Measurements from ENCODE around the gene CNTNAP4. TPM values are rescaled to one million over a fixed set of nuclear protein-coding genes. Genes with fewer than 3 reads are reported as not detected.

CNTNAP4 gene
- total and polyA plus RNA-seq, 2 of the 13 experiments (the other 11 are each of a cell fraction or from before 2014, with no cell fraction given): not detected

DNA sequence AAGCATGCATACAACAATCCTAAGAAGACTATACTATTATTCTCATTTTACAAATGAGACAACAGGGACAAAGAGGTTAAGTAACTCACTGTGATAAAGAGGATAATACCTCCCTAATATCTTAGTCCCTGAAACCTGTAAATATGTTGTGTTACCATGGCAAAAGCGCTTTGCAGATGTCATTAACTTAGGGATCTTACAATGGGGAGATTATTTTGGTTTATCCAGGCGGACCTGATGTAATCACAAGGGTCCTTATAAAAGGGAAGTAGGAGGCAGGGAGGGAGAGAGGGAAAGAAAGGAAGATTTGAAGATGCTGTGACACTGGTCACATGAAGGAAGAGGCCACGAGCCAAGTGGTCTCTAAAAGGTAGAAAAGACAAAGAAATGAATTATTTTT, 164.7 kb downstream of the CNTNAP4 start:
- Histone ChIP-seq H3K4me2 (ENCODE audit: low read depth, low read length) (no peak overlapping the region), H3K27ac (ENCODE audit: extremely low read length, insufficient read depth, low read length) (no peak overlapping the region), H3K9ac (ENCODE audit: insufficient read depth, low read depth, low read length) (no peak overlapping the region), H3K9me3 (ENCODE audit: low read length) (no peaks in the 10 kb centered on the region), H3K36me3 (replicated peaks in 1 of 2; ENCODE audit: control insufficient read depth in 1 of 2, insufficient read depth in 2 of 2, low read length in 2 of 2) (no peaks in the 10 kb centered on the region), H2AFZ (ENCODE audit: low read length) (no peak overlapping the region), H3K4me1 (ENCODE audit: insufficient read depth, low read length) (no peaks in the 10 kb centered on the region), H3K27me3 (ENCODE audit: control insufficient read depth in 1 of 2, insufficient read depth in 2 of 2, low read length in 2 of 2) (no peaks in the 10 kb centered on the region), H3K79me2 (ENCODE audit: insufficient read depth, low read length) (no peaks in the 10 kb centered on the region), H4K20me1 (ENCODE audit: insufficient read depth, low read length) (no peaks in the 10 kb centered on the region), H3K4me3 (replicated peaks in 1 of 3; ENCODE audit: insufficient read depth in 1 of 3, low read depth in 2 of 3, low read length in 3 of 3) (no peak overlapping the region)
- ChIA-PET POLR2A (no interaction called here), CTCF (ENCODE audit: low intra/inter-chr PET ratio, low total read pairs) (no interaction called here)
- no peak for DNase-seq (ENCODE audit: low spot score)
- no TSS peak for BruUV-seq (replicated peaks)
- WGBS (ENCODE audit: low lambda C conversion rate): 2% methylated on average over 3 of the region's 3 CpGs
- no peak for FAIRE-seq
- intact Hi-C loops (cut with micrococcal nuclease; ENCODE audit: unreplicated experiment): no loop called here
- in situ Hi-C loops (cut with HindIII; ENCODE audit: extremely low pct_ligation_motif_present, low pct_unique_long_range_greater_than_20kb): no loop called here
- ATAC-seq: no peak
- TF ChIP-seq IRF9 (CRISPR knock-in tag; IDR thresholded peaks at IDR 0.05; ENCODE audit: borderline replicate concordance) (no peak), RXRA (CRISPR knock-in tag; IDR thresholded peaks at IDR 0.05) (no peak), ZNF879 (CRISPR knock-in tag; IDR thresholded peaks at IDR 0.05) (no peak), ZNF318 (CRISPR knock-in tag; IDR thresholded peaks at IDR 0.05) (no peak), ISL2 (CRISPR knock-in tag; IDR thresholded peaks at IDR 0.05) (no peak), ZNF878 (CRISPR knock-in tag; IDR thresholded peaks at IDR 0.05) (no peak), ZNF562 (CRISPR knock-in tag; IDR thresholded peaks at IDR 0.05; ENCODE audit: borderline replicate concordance) (no peak), TEAD3 (CRISPR knock-in tag; optimal IDR thresholded peaks at IDR 0.05; ENCODE audit: borderline replicate concordance) (no peak), AKAP8 (CRISPR knock-in tag; IDR thresholded peaks at IDR 0.05) (no peak), E2F5 (CRISPR knock-in tag; conservative IDR thresholded peaks at IDR 0.05) (no peak), ZNF607 (CRISPR knock-in tag; IDR thresholded peaks at IDR 0.05; ENCODE audit: borderline replicate concordance) (no peak), KDM4B (CRISPR knock-in tag; IDR thresholded peaks at IDR 0.05) (no peak), HOXD1 (CRISPR knock-in tag; IDR thresholded peaks at IDR 0.05) (no peak), ATM (IDR thresholded peaks at IDR 0.05; ENCODE audit: borderline replicate concordance) (no peak)
- TF ChIP-seq, protein P1, sequence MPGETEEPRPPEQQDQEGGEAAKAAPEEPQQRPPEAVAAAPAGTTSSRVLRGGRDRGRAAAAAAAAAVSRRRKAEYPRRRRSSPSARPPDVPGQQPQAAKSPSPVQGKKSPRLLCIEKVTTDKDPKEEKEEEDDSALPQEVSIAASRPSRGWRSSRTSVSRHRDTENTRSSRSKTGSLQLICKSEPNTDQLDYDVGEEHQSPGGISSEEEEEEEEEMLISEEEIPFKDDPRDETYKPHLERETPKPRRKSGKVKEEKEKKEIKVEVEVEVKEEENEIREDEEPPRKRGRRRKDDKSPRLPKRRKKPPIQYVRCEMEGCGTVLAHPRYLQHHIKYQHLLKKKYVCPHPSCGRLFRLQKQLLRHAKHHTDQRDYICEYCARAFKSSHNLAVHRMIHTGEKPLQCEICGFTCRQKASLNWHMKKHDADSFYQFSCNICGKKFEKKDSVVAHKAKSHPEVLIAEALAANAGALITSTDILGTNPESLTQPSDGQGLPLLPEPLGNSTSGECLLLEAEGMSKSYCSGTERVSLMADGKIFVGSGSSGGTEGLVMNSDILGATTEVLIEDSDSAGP (CRISPR knock-in tag; IDR thresholded peaks at IDR 0.05; ENCODE audit: borderline replicate concordance): no peak

Data from HepG2 (cell line).